ENCODE results near the gene ATR.

The ATR gene

DNA sequence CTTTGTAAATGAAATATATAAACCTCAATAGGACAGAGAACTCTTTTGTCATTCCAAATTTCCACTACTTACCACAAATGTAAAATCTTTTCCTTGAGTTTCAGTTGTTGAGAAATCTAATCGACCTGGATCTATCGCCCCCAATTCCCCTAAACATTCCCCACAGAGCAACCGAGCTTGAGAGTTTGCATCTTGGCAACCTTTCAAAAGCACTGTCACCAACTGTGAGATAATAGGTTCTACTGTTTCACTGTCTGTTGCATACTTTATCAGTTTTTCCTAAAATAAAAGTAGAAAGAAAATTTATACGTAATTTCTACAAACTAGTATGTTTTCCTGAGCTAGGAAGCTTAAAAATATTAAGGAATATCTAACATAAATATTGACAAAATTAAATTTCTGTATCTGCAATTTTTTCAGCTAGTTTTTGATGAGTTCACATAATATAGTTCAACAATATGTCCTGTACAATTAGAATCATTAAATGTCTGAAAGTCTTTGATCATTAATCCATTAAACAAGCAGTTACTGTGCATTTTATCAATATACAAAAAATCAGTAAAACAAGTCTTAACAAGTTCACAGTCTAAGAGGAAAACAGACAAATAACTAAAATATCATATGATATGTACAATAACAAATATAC is 54.5 kb downstream of the ATR start:
- DNase-seq (ENCODE audit: low read depth in 2 of 2) = no peak

DNA sequence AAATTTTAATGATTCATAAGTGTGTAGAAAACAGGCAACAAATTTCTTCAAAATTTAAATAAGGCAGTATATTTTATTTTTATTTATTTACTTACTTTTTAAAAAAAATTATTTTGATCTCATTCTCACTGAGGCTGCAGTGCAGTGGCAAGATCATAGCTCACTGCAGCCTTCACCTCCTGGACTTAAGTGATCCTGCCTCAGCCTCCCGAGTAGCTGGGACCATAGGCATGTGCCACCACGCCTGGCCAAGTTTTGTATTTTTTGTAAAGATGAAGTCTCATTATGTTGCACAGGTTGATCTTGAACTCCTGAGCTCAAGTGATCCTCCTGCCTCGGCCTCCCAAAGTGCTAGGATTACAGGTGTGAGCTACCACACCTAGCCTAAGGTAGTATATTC is 69.5 kb downstream of the ATR start:
- DNase-seq (ENCODE audit: low read depth in 2 of 2) = no peak

DNA sequence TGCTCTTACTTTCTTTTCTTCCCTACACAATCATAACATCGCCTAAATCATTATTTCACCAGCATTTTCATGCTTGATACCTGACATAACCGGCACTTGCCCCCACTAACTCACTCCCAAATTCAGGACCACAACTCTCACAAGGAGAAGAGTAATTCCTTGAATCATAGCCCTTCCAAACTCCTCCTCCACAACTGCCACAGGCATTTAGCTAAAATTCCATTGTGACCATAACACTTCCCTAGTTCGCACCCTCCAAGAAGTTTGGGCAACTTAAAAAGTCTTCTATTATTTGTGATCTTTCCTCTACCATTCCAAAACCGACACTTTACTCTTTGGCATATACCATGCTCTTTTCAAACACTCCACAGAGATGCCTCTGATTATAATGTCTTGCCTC is 71.3 kb downstream of the ATR start:
- DNase-seq (ENCODE audit: low read depth in 2 of 2) = no peak

DNA sequence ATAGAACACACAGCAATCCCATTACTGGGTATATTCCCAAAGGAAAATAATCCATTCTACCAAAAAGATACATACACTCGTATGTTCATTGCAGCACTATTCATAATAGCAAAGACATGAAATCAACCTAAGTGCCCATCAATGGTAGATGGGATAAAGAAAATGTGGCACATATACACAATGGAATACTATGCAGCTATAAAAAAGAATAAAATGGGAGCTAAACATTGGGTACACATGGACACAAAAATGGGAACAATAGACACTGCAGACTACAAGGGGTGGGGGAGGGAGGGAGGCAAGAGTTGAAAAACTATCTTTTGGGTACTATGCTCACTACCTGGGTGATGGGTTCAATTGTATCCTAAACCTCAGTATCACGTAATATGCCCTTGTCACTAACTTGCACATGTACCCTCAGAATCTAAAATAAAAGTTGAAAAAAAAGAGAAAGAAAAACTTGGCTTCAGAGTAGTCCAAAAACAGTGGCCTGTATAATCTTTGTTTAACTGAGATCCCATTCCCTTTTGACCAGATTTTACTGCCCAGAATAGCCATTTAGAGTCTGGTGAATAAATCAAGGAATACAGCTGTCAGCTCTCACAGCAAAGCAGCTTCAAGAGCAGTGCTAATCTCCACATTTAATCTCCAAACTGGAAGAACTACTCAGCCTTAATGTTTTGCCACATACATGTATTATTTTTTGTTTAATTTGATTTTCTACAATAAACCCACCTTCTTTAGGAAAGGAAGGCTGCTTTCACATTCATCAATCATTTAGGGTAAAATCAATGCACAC is 76.1 kb downstream of the ATR start:
- DNase-seq (ENCODE audit: low read depth in 2 of 2) = no peak

DNA sequence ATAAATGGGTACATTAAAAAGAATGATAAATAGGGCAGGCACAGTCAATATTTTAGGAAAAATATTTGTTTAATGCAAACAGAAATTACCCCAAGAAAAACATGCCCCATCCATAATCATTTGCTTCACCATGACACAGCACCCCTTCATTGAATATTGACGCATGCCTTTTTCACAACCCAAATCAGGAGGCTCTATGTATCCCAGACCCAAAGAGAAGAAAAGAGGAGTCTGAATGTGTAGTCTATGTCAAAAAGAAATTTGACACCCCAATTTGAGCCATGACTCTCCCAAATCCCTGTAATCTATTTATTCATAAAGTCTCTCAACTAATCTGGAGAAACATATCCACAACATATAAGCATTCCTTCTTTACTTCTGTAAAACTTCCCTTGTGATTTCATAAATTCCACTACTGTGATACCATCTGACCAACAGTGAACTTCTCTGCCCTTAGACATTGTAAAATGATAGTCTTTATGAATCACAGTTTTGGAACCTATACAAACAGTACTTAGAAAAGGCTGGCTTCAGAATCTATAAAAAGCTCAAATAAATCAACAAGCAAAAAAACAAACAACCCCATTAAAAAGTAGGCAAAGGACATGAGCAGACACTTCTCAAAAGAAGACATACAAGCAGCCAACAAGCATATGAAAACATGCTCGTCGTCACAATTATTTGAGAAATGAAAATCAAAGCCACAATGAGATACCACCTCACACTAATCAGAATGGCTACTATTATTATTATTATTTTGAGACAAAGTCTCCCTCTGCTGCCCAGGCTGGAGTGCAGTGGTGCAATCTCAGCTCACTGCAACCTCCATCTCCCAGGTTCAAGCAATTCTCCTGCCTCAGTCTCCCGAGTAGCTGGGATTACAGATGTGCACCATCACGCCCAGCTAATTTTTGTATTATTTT is 77.3 kb downstream of the ATR start:
- no peak for DNase-seq (ENCODE audit: low read depth in 2 of 2)

DNA sequence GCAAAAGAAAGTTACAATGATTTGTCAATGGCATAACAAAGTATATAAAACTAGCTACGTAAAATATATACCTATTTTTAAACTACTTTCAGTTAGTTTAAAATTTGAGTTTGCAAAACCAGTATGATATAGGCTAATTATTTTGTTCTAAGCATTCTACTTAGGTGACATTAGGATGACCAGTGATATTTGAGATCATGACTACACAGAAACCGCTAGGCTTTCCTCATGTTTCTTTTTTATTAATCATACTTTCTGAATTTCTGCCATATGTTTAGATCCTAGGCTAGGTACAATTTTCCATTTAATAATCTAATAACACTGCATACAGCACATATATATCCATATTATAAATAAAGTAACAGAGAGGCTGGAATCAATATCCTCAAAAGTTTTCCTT is 78.3 kb downstream of the ATR start:
- no peak for DNase-seq (ENCODE audit: low read depth in 2 of 2)

DNA sequence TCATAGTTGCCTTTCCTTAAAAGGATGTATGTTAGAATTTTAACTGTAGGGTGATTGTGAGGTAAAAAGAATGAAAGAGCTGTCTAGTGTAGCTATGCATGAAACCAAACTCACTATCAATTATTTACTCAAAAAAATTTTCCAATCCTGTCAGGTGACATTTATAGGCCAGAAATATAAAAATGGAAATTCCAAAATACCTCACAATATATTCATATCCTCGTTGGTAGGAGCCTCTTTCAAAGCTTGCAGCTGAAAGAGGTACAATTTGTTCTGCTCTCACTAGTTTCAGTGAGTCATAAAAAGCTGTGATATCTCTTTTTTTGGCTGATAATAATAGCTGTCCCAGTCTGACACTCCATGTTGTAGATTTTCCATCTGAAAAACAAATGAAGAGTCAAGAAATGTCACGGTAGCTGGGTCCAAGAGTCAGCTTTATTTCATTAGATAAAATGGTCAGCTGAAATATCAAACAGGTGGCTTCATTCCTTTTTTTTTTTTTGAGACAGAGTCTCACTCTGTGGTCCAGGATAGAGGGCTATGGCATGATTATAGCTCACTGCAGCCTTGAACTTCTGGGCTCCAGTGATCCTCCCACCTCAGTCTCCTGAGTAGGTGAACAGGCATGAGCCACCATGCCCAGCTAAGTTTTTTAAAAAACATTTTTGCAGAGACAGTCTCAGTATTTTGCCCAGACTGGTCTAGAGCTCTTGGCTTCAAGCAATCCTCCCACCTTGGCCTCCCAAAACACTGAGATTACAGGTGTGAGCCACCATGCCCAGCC is 79.9 kb downstream of the ATR start:
- no peak for DNase-seq (ENCODE audit: low read depth in 2 of 2)

DNA sequence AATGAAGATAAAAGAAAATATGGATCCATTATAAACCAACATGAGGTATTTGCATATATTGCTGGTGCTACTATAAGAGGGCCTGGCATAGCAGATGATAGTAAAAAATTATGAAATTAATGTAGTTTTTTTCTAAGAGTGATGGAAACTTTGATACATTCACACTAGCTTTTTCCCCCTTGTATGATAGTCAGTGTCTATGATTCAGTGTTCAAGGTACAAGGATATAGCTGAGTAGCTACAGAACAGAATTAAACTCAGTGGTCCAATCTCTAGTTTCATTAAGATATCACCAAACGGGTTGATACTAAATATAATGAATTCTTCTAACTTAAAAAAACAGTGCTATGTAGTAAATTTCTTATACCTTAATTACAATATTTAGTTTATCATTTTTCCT is 80.8 kb downstream of the ATR start:
- DNase-seq (ENCODE audit: low read depth in 2 of 2) = no peak

DNA sequence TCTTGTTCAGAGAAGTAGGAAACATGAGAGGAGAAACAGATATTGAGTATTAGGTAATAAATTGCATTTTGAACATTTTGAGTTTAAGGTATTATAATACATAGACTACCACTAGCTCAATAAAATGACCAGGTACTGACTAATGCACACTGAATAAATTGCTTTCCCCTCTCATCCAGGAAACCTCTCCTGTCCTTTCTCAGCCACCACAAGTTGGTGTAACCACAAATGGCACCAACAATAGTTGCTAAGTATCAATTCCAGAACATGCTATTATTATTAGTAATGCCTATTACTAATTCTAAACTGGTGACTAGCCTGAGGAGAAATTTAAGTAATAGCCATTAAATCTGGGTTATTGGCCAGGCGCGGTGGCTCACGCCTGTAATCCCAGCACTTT is 83.4 kb downstream of the ATR start:
- no peak for DNase-seq (ENCODE audit: low read depth in 2 of 2)

DNA sequence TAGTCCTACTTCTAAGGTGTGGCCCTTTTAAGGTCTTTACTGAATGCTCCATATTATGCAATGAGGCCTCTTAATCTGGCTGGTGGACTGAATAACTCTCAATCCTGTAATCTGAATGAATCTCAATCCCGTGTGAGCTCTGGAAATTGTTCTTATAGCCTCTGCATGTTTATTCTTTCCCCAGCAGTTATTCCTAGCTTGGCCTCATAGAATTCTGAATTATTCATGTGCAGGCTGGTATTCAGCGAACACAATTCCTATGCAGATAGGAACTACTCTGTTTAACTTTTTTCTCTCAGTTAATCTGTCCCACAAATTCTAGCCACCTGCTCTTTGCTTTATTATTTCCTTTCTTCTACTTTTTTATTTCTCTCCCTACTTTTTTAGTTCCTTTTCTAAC is 86.3 kb downstream of the ATR start:
- no peak for DNase-seq (ENCODE audit: low read depth in 2 of 2)

DNA sequence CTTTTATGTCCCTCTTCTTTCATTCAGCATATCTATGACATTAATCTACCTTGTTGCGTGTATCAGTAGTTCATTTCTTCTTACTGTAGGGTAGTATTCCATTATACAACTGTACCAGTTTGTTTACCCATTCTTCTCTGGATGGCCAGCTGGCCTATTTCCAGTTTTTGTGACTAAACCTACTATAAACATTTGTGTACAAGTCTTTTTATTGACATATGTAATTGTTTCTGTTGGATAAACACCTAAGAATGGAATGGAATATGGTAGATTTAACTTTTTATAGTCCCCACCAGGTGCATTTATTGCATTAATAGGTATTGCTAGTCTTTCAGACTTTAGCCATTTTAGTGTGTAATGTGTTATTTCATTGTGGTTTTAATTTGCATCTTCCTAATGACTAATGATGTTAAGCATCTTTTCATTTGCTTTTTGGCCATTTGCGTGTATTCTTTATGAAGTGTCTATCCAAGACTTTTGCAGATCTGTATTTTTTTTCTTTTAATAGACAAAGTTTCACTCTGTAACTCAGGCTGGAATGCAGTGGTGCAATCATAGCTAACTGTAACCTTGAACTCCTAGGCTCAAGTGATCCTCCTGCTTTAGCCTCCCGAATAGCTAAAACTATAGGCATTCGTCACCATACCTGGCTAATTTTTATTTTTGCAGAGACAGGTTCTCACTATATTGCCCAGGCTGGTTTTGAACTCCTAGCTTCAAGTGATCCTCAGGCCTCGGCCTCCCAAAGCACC is 88.8 kb downstream of the ATR start:
- no peak for DNase-seq (ENCODE audit: low read depth in 2 of 2)

DNA sequence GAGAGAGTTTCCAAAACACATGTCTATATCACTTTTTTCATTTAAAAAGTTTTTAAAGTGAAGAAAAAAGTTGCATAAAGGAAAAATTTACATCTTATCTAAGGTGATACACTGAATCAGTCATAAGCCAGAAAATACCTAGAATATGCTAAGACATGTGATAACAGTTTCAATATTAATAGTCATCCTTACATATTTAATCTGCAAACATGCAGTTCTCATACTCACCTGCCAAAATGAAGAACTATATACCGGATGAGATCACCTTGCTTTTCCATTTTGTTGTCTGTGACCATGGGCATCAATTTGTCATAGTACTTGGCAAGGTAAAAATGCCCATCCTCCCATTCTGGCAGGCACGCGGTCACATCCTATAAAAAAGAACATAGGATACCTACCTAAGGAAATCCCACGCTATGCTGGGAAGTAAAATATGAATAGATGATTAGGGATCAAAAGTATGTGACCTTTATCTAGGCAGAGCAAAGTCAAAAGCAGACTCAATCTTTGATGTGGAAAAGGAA is 93.6 kb downstream of the ATR start:
- no peak for DNase-seq (ENCODE audit: low read depth in 2 of 2)

DNA sequence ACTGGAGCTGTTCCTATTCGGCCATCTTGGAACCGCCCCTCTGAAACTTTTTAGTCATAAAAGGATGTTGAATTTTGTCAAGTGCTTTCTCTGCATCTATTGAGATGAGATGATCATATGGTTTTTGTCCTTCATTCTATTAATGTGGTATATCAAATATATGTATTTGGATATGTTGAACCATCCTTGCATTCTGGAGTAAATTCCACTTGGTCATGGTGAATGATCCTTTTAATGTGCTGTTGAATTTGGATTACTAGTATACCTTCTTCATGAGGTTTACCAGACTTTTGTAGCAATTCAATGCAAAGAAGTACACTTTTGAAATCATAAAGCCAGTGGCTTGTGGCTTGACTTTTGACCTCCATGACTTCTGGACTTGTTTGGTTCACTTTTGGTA is 97.3 kb downstream of the ATR start:
- DNase-seq (ENCODE audit: low read depth in 2 of 2) = no peak

DNA sequence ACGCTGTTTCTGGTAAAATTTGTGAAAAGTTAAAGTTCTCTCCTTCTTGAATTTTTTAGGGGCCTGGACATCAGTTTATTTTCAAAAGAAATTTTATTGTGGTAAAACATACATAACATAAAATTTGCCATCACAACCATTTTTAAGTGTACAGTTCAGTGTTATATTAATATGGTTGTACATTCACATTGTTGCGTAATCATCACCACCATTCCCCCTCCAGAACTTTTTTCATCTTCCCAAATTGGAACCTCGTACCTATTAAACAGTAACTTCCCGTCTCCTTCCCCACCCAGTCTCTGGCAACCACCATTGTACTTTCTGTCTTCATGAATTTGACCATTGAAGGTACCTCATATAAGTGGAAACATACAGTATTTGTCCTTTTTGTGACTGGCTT is 107.7 kb downstream of the ATR start:
- no peak for DNase-seq (ENCODE audit: low read depth in 2 of 2)

DNA sequence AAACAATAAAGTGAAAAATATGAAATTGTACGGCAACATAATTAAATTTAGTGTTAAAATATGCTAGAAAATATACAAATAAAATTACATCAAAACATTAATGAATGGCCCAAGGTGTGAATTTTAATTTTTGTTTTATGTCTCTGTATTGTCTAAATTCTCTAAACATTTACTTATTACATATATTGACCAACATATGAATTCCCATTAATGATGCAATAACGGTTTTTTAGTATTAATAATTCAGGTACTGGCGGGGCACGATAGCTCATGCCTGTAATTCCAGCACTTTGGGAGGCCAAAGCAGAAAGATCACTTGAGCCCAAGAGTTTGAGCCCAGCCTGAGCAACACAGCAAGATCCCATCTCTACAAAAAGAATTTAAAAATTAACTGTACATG is 110.1 kb downstream of the ATR start:
- no peak for DNase-seq (ENCODE audit: low read depth in 2 of 2)

DNA sequence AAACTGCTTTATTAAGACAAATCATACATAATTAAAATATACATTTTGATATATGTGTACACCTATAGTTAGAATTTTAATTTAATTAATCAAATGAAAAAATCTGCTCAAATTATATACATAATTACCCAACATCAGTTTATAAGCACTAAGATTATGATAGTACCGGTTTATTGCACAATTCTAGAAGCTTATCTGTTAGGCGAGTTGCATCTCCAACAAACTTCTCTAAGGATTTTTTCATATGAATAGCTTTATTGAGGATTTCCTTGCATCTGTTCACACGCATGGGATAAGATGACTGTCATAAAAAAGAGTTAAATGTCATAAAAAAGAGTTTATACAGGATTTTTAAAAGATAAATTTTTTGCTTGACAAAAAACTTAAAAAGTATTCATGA is 110.8 kb downstream of the ATR start:
- DNase-seq (ENCODE audit: low read depth in 2 of 2) = no peak

DNA sequence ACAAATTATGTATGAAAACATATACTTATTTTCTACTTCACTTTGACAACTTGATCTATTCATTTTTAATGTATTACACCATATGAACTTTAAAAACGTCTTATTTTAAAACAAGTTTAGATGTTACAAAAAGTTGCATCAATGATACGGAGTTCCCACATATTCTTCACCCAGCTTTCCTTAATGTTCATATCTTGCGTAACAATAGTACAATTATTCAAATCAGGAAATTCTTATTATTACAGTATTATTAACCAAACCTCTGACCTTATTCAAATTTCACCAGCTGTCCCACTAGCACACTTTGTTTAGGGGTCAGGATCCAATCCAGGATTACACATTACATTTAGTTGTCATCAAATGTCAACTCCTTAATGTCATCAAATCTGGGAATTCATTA is 117.8 kb downstream of the ATR start:
- DNase-seq (ENCODE audit: low read depth in 2 of 2) = no peak

DNA sequence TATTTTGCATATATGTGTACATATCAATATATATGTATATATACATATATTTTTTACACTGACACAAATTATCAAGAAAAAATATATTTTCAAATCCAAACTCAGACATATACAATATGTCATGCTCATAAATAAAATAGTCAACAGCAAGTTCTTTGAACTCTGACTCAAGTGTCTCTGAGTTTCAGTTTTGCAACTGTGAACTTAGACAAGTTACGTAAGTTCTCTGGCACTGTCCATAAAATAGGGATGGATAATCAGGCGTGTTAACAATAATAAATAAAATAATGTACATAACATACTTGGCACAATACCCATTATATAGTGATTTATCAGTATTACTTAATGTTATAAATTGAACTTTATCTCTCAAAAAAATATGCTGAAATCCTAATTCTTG is 118.6 kb downstream of the ATR start:
- DNase-seq (ENCODE audit: low read depth in 2 of 2) = no peak

DNA sequence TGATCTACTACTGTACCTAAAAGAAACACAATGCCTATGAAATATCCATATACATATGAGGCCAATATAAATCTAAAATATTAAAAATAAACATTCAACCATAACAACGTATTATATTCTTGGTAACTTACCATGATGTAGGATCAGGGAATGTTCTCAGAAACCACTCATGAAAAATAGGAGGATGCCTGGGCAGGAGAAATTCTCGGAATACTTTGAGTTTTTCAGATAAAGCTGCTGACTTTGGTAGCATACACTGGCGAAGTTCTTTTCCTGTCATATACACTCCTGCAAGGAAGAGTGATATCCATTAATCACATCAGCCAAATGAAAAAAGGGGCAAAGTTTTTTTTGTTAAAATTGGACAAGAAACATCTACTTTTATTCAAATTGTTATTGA is 119.4 kb downstream of the ATR start:
- DNase-seq (ENCODE audit: low read depth in 2 of 2) = no peak

DNA sequence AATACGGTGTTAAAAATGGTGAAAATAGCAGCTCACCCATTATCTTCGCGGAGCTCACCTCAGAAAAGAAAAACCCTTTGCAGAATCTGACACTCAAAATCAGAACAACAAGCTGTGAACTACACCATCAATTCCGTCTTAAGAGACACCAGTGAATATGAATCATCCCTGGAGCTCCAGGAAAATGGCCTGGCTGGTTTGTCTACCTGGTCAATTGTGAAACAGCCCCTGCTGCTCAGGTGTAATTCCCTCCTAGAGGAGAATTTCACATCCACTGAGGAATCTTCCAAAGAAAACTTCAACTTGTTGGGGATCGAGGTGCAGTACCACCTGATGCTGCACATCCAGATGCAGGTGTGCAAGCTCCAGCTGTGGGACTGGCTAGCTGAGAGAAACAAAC is 127.7 kb downstream of the ATR start:
- no peak for DNase-seq (ENCODE audit: low read depth in 2 of 2)

DNA sequence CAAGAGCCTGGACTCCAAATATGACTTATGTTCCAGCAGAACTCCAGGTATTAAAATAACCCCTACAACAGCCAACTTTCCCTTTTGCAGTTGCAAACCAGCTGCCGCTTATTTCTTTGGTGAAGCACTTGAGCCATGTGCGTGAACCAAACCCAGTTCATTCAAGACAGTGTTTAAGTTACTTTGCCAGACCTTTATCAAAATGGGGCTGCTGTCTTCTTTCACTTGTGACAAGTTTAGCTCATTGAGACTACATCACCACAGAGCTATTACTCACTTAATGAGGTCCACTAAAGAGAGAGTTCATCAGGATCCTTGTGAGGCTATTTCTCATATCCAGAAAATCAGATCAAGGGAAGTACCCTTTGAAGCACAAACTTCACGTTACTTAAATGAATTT is 128.3 kb downstream of the ATR start:
- DNase-seq (ENCODE audit: low read depth in 2 of 2) = no peak

All from stimulated activated CD8-positive, alpha-beta memory T cell treated with anti-CD3 and anti-CD28 coated beads, Interleukin-7, amount 100 ng/mL, for 4 hours (primary cell).